ENCODE data around the gene MFAP3L.

- no peak for TF ChIP-seq CTCF (IDR thresholded peaks at IDR 0.05)
- no peak for TF ChIP-seq POLR2A (IDR thresholded peaks at IDR 0.05)
Measured at GRCh38 chr4:170049766-170050165, 23.6 kb upstream of the MFAP3L start.

All from Peyer's patch (tissue), 4 donors.